IPS-20b (cell line): ENCODE data around the gene TRAPPC3.

Source experiments
- H3K27ac ChIP-seq: one replicate; pipeline ENCODE4 v1.5.1; 2013; ENCODE audit warnings: low read length
- H3K27me3 ChIP-seq: 2 replicates; pipeline ENCODE4 v1.6.1; 2013; ENCODE audit warnings: mild to moderate bottlenecking, low read length, inconsistent platforms; ENCODE audit not compliant: insufficient read depth
- H3K36me3 ChIP-seq: 2 replicates; pipeline ENCODE4 v1.6.1; 2013; ENCODE audit warnings: low read depth, mild to moderate bottlenecking, inconsistent platforms, low read length, moderate library complexity; ENCODE audit not compliant: insufficient read depth
- H3K4me1 ChIP-seq: 2 replicates; pipeline ENCODE4 v1.6.1; 2013; ENCODE audit warnings: mild to moderate bottlenecking, control low read depth, inconsistent platforms, low read length, moderate library complexity; ENCODE audit not compliant: insufficient read depth
- H3K4me3 ChIP-seq: 2 replicates; pipeline ENCODE4 v1.5.1; 2013; ENCODE audit warnings: mild to moderate bottlenecking, low read length, inconsistent platforms
- H3K9ac ChIP-seq: 2 replicates; pipeline ENCODE4 v1.6.1; 2013; ENCODE audit warnings: low read depth, mild to moderate bottlenecking, inconsistent platforms, low read length, moderate library complexity
- H3K9me3 ChIP-seq: 2 replicates; pipeline ENCODE4 v1.6.1; 2013; ENCODE audit warnings: mild to moderate bottlenecking, low read depth, low read length, inconsistent platforms; ENCODE audit not compliant: insufficient read depth

TRAPPC3 gene

GRCh38 chr1:36132029-36132428 is 17.3 kb downstream of the TRAPPC3 start:
- H3K4me1 ChIP-seq, result no peaks in the 10 kb centered on the region
- no peaks in the 10 kb centered on the region for H3K27me3 ChIP-seq
- H3K4me3 ChIP-seq, result no peak overlapping the region
- no peak overlapping the region for H3K27ac ChIP-seq
- H3K36me3 ChIP-seq, result peaks cover 12% of the 10 kb centered on the region
- no peak overlapping the region for H3K9ac ChIP-seq
- H3K9me3 ChIP-seq, result no peaks in the 10 kb centered on the region

DNA sequence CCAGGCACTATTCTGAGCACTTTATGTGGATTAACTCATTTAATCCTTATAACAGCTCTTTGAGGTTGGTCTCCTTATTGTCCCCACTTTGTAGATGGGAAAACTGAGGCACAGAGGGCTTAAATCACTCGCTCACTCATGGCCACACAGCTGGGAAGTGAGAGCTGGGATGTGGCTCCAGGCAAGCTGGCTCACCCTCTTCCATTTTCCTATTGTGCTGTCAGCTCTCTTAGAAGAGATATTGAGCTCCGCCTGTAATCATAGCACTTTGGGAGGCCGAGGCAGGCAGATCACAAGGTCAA is 20.4 kb downstream of the TRAPPC3 start:
- Histone ChIP-seq H3K4me3 (no peak overlapping the region), H3K9ac (no peak overlapping the region), H3K9me3 (no peaks in the 10 kb centered on the region), H3K27ac (no peak overlapping the region), H3K36me3 (no peaks in the 10 kb centered on the region), H3K4me1 (no peaks in the 10 kb centered on the region), H3K27me3 (peaks cover 28% of the 10 kb centered on the region)

- H3K4me1 ChIP-seq, result no peaks in the 10 kb centered on the region
- H3K9me3 ChIP-seq, result no peaks in the 10 kb centered on the region
- H3K9ac ChIP-seq, result no peak overlapping the region
- no peak overlapping the region for H3K27ac ChIP-seq
- H3K4me3 ChIP-seq, result no peak overlapping the region
- H3K27me3 ChIP-seq, result peaks cover 33% of the 10 kb centered on the region
- no peaks in the 10 kb centered on the region for H3K36me3 ChIP-seq
These were observed 21.0 kb downstream of the TRAPPC3 start for GRCh38 chr1:36128126-36128904.

- H3K4me1 ChIP-seq, result no peaks in the 10 kb centered on the region
- H3K27ac ChIP-seq, result no peak overlapping the region
- H3K27me3 ChIP-seq, result peaks cover 47% of the 10 kb centered on the region
- no peak overlapping the region for H3K9ac ChIP-seq
- no peaks in the 10 kb centered on the region for H3K36me3 ChIP-seq
- no peak overlapping the region for H3K4me3 ChIP-seq
- H3K9me3 ChIP-seq, result no peaks in the 10 kb centered on the region
These were observed 22.3 kb downstream of the TRAPPC3 start for GRCh38 chr1:36126797-36127500.

GRCh38 chr1:36126005-36126716 is 23.1 kb downstream of the TRAPPC3 start:
- H3K9ac ChIP-seq, result no peak overlapping the region
- no peaks in the 10 kb centered on the region for H3K36me3 ChIP-seq
- H3K27ac ChIP-seq, result no peak overlapping the region
- H3K9me3 ChIP-seq, result no peaks in the 10 kb centered on the region
- H3K27me3 ChIP-seq, result peaks cover 49% of the 10 kb centered on the region
- H3K4me1 ChIP-seq, result no peaks in the 10 kb centered on the region
- H3K4me3 ChIP-seq, result no peak overlapping the region

- Histone ChIP-seq H3K4me1 (no peaks in the 10 kb centered on the region), H3K9me3 (no peaks in the 10 kb centered on the region), H3K27me3 (peaks cover 49% of the 10 kb centered on the region), H3K9ac (no peak within 1 kb of the TSS), H3K4me3 (peak within 1 kb of the TSS; percentile 53; the same call in 1 of the 2 replicates), H3K27ac (no peak within 1 kb of the TSS), H3K36me3 (no peaks in the 10 kb centered on the region)
These were observed 23.9 kb downstream of the TRAPPC3 start, which contains the start of gene COL8A2 for GRCh38 chr1:36125129-36125991. COL8A2 (minus strand) TSS chr1:36125222; CDS start chr1:36100242, 24,980 bp downstream.

GRCh38 chr1:36124404-36125128 is 24.7 kb downstream of the TRAPPC3 start:
- no peaks in the 10 kb centered on the region for H3K4me1 ChIP-seq
- H3K9ac ChIP-seq, result no peak overlapping the region
- no peaks in the 10 kb centered on the region for H3K36me3 ChIP-seq
- no peaks in the 10 kb centered on the region for H3K9me3 ChIP-seq
- H3K27ac ChIP-seq, result no peak overlapping the region
- peak overlapping the region; percentile 53; the same call in 1 of the 2 replicates for H3K4me3 ChIP-seq
- H3K27me3 ChIP-seq, result peaks cover 49% of the 10 kb centered on the region

GRCh38 chr1:36123356-36123755 is 25.9 kb downstream of the TRAPPC3 start:
- H3K4me1 ChIP-seq, result peaks cover 5% of the 10 kb centered on the region; the same call in 1 of the 2 replicates
- no peak overlapping the region for H3K4me3 ChIP-seq
- H3K36me3 ChIP-seq, result no peaks in the 10 kb centered on the region
- H3K9ac ChIP-seq, result no peak overlapping the region
- peaks cover 49% of the 10 kb centered on the region for H3K27me3 ChIP-seq
- no peak overlapping the region for H3K27ac ChIP-seq
- H3K9me3 ChIP-seq, result no peaks in the 10 kb centered on the region

DNA sequence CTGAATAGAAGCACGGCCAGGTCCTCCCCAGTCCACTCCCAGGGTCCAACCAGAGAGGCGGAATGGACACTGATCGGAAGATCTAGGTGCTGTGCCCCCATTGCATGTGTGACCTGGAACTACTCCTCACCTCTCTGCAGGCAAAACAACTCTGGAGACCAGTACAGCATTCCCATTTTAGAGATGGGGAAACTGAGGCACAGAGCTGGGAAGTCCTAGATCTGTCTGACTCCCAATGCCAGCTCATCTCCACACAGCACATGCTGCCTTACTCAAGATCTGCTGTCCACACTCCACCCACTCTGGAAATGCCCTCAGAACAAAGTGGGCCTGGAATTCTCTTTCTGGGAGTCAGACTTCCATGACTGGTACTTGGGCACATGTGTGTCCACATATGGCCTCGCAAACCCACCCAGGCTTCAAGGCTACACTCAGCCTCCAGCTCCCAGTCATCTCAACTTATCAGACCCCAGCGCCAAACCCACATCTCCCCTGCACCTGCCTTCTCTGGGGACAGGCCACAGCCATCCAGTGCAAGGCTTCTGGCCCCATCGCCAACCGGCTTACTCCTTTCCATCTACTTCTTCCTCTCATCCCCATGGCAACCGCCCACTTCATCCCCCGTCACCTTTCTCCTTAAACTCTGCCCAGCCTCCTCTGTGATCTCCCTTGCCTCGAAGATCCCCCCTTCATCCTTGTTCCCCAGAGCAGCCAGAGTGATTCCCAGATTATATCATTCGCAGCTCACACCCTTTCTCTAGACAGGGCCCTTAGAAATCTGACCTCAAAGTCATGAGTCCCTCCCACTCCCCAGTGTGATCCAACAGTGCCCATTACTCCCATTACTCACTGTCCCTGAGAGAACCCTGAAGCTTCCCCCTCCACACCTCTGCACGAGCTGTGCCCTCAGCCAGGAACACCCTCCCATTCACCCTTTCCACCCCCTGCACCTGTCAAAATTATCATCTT is 26.9 kb downstream of the TRAPPC3 start:
- Histone ChIP-seq H3K27me3 (peaks cover 49% of the 10 kb centered on the region), H3K9ac (no peak overlapping the region), H3K4me1 (peaks cover 10% of the 10 kb centered on the region; the same call in 1 of the 2 replicates), H3K36me3 (no peaks in the 10 kb centered on the region), H3K27ac (no peak overlapping the region), H3K4me3 (no peak overlapping the region), H3K9me3 (no peaks in the 10 kb centered on the region)

- peaks cover 10% of the 10 kb centered on the region; the same call in 1 of the 2 replicates for H3K4me1 ChIP-seq
- H3K27me3 ChIP-seq, result peaks cover 27% of the 10 kb centered on the region
- no peak overlapping the region for H3K4me3 ChIP-seq
- no peak overlapping the region for H3K27ac ChIP-seq
- no peak overlapping the region for H3K9ac ChIP-seq
- H3K36me3 ChIP-seq, result no peaks in the 10 kb centered on the region
- H3K9me3 ChIP-seq, result no peaks in the 10 kb centered on the region
These were observed 29.8 kb downstream of the TRAPPC3 start for GRCh38 chr1:36119456-36119855.
